Measurements from ENCODE around the gene TRMT44. TPM values are rescaled to one million over a fixed set of nuclear protein-coding genes. Genes with fewer than 3 reads are reported as not detected.
A peak's percentile ranks its signal among the peaks of the same experiment; 100 is the strongest.

TRMT44 gene
- total and polyA plus RNA-seq, 7 donors: 2.1 to 29.1 (median 14.2) TPM

DNA sequence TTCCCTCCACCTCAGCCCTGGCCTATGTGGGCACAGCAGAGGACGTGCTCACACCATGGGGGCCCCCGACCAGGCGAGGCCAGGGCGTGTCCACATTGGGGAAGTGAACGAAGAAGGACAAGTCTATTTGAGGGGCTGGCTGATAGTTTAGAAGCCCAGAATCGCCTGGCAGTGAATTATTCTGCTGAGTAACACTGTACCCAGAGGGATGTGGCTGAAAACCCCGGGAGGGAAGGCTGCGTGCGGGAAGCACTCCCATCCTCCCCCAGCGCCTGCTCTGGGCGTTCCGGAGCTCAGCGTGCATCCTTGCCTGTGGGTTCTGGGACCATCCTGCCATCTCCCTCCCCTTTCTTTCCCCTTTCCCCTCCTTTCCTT, 66.6 kb downstream of the TRMT44 start:
- no peak overlapping the region for H3K4me3 ChIP-seq
- WGBS, 2 donors: 67 to 69% methylated on average over 13 of the region's 13 CpGs
- peak; percentile 61 for DNase-seq
- H3K27ac ChIP-seq: peak overlapping the region; percentile 58 to 81 (median 78)
- TF ChIP-seq, protein P1, sequence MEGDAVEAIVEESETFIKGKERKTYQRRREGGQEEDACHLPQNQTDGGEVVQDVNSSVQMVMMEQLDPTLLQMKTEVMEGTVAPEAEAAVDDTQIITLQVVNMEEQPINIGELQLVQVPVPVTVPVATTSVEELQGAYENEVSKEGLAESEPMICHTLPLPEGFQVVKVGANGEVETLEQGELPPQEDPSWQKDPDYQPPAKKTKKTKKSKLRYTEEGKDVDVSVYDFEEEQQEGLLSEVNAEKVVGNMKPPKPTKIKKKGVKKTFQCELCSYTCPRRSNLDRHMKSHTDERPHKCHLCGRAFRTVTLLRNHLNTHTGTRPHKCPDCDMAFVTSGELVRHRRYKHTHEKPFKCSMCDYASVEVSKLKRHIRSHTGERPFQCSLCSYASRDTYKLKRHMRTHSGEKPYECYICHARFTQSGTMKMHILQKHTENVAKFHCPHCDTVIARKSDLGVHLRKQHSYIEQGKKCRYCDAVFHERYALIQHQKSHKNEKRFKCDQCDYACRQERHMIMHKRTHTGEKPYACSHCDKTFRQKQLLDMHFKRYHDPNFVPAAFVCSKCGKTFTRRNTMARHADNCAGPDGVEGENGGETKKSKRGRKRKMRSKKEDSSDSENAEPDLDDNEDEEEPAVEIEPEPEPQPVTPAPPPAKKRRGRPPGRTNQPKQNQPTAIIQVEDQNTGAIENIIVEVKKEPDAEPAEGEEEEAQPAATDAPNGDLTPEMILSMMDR (IDR thresholded peaks at IDR 0.05): no peak
- TF ChIP-seq POLR2A (IDR thresholded peaks at IDR 0.05) (no peak), POLR2AphosphoS5 (IDR thresholded peaks at IDR 0.05) (no peak), EP300 (IDR thresholded peaks at IDR 0.05) (no peak)
- no peaks in the 10 kb centered on the region for H3K9me3 ChIP-seq
- no peaks in the 10 kb centered on the region for H3K27me3 ChIP-seq
- H3K36me3 ChIP-seq: no peaks in the 10 kb centered on the region
- peaks cover 0 to 41% (median 34%) of the 10 kb centered on the region in 4 donors for H3K4me1 ChIP-seq
- intact Hi-C loops (cut with DNase I): no loop called here

GRCh38 chr4:8507624-8508023, 67.0 kb downstream of the TRMT44 start:
- Histone ChIP-seq H3K9me3 (no peaks in the 10 kb centered on the region), H3K4me1 (peaks cover 0 to 41% (median 34%) of the 10 kb centered on the region in 4 donors), H3K27me3 (no peaks in the 10 kb centered on the region), H3K27ac (peak overlapping the region; percentile 58 to 81 (median 78)), H3K36me3 (no peaks in the 10 kb centered on the region), H3K4me3 (no peak overlapping the region)
- 93% methylated on average over 9 of the region's 9 CpGs for WGBS, 2 donors
- intact Hi-C loops (cut with DNase I): no loop called here
- DNase-seq: peak; percentile 50
- TF ChIP-seq POLR2AphosphoS5 (IDR thresholded peaks at IDR 0.05): no peak
- TF ChIP-seq, protein P1 (IDR thresholded peaks at IDR 0.05): no peak
- TF ChIP-seq POLR2A (IDR thresholded peaks at IDR 0.05): no peak
- no peak for TF ChIP-seq EP300 (IDR thresholded peaks at IDR 0.05)

GRCh38 chr4:8508266-8508665, 67.7 kb downstream of the TRMT44 start:
- peak; percentile 57 for DNase-seq
- WGBS, 2 donors: 83 to 93% methylated on average over 13 of the region's 13 CpGs
- Histone ChIP-seq H3K4me1 (peaks cover 0 to 41% (median 34%) of the 10 kb centered on the region in 4 donors), H3K27ac (no peak overlapping the region), H3K9me3 (no peaks in the 10 kb centered on the region), H3K4me3 (no peak overlapping the region), H3K36me3 (no peaks in the 10 kb centered on the region), H3K27me3 (no peaks in the 10 kb centered on the region)
- intact Hi-C loops (cut with DNase I): no loop called here
- TF ChIP-seq POLR2A (IDR thresholded peaks at IDR 0.05) (no peak), EP300 (IDR thresholded peaks at IDR 0.05) (no peak), POLR2AphosphoS5 (IDR thresholded peaks at IDR 0.05) (no peak)

GRCh38 chr4:8508740-8509139, 68.2 kb downstream of the TRMT44 start:
- no peak for DNase-seq

GRCh38 chr4:8509311-8509950, 68.9 kb downstream of the TRMT44 start:
- Histone ChIP-seq H3K9me3 (no peaks in the 10 kb centered on the region), H3K27ac (no peak overlapping the region), H3K4me3 (no peak overlapping the region), H3K4me1 (peaks cover 0 to 30% (median 24%) of the 10 kb centered on the region in 4 donors), H3K36me3 (no peaks in the 10 kb centered on the region), H3K27me3 (no peaks in the 10 kb centered on the region)
- intact Hi-C loops (cut with DNase I): no loop called here
- no peak for TF ChIP-seq EP300 (IDR thresholded peaks at IDR 0.05)
- no peak for TF ChIP-seq POLR2A (IDR thresholded peaks at IDR 0.05)
- TF ChIP-seq, protein P1 (IDR thresholded peaks at IDR 0.05): no peak
- TF ChIP-seq POLR2AphosphoS5 (IDR thresholded peaks at IDR 0.05): no peak
- 93 to 95% methylated on average over 24 of the region's 24 CpGs for WGBS, 2 donors
- DNase-seq: peak; percentile 39

More at GRCh38 chr4:8508740-8509139, 68.2 kb downstream of the TRMT44 start:
- Histone ChIP-seq H3K4me3 (no peak overlapping the region), H3K4me1 (peaks cover 0 to 37% (median 31%) of the 10 kb centered on the region in 4 donors), H3K9me3 (no peaks in the 10 kb centered on the region), H3K27me3 (no peaks in the 10 kb centered on the region), H3K36me3 (no peaks in the 10 kb centered on the region), H3K27ac (no peak overlapping the region)
- TF ChIP-seq, protein P1 (IDR thresholded peaks at IDR 0.05): no peak
- TF ChIP-seq POLR2A (IDR thresholded peaks at IDR 0.05): no peak
- no peak for TF ChIP-seq POLR2AphosphoS5 (IDR thresholded peaks at IDR 0.05)
- WGBS, 2 donors: 75 to 86% methylated on average over 9 of the region's 9 CpGs
- intact Hi-C loops (cut with DNase I): no loop called here
